Trophoblast cell (in vitro differentiated cells and primary cell): ENCODE measurements around the gene GLB1L3.

Experiments
- DNase-seq, 2 donors: peaks; one replicate each; pipeline ENCODE4 v3.0.0-alpha.2; 2016
- H2AFZ ChIP-seq: 2 replicates; pipeline ENCODE4 v1.6.1; 2013; ENCODE audit warnings: low read length, moderate library complexity, mild to moderate bottlenecking; ENCODE audit not compliant: insufficient read depth, poor library complexity
- H2AK5ac ChIP-seq: 2 replicates; pipeline ENCODE4 v1.6.1; 2013; ENCODE audit warnings: mild to moderate bottlenecking, low read length
- H2BK120ac ChIP-seq: 2 replicates; pipeline ENCODE4 v1.6.1; 2013; ENCODE audit warnings: low read length, mild to moderate bottlenecking, moderate library complexity; ENCODE audit not compliant: insufficient read depth, poor library complexity
- H2BK12ac ChIP-seq: 2 replicates; pipeline ENCODE4 v1.6.1; 2013; ENCODE audit warnings: mild to moderate bottlenecking, low read length, moderate library complexity
- H2BK5ac ChIP-seq: 2 replicates; pipeline ENCODE4 v1.6.1; 2013; ENCODE audit warnings: low read length, low read depth, moderate library complexity, mild to moderate bottlenecking; ENCODE audit not compliant: poor library complexity
- H3K14ac ChIP-seq: 2 replicates; pipeline ENCODE4 v1.6.1; 2013; ENCODE audit warnings: mild to moderate bottlenecking, low read length
- H3K18ac ChIP-seq: 2 replicates; pipeline ENCODE4 v1.6.1; 2013; ENCODE audit warnings: mild to moderate bottlenecking, low read length
- H3K23ac ChIP-seq: 2 replicates; pipeline ENCODE4 v1.6.1; 2013; ENCODE audit warnings: low read length
- H3K27ac ChIP-seq: 2 replicates; pipeline ENCODE4 v1.5.1; 2013; ENCODE audit warnings: low read depth, mild to moderate bottlenecking, inconsistent platforms, low read length, moderate library complexity
- H3K27me3 ChIP-seq: 2 replicates; pipeline ENCODE4 v1.6.1; 2013; ENCODE audit warnings: inconsistent platforms, mild to moderate bottlenecking, low read length, moderate library complexity; ENCODE audit not compliant: insufficient read depth
- H3K36me3 ChIP-seq, 2 experiments: 1 replicate in 1 of 2; 2 replicates in 1 of 2; pipeline ENCODE4 v1.6.1; 2013; ENCODE audit warnings: low read length in 2 of 2, mild to moderate bottlenecking in 2 of 2, moderate library complexity in 1 of 2; ENCODE audit not compliant: insufficient read depth in 2 of 2, control insufficient read depth in 1 of 2
- H3K4ac ChIP-seq: 2 replicates; pipeline ENCODE4 v1.6.1; 2013; ENCODE audit warnings: low read depth, mild to moderate bottlenecking, low read length, moderate library complexity
- H3K4me1 ChIP-seq, 2 experiments: 1 replicate in 1 of 2; 2 replicates in 1 of 2; pipeline ENCODE4 v1.6.1; 2013; ENCODE audit warnings: low read length in 2 of 2, mild to moderate bottlenecking in 2 of 2, moderate library complexity in 1 of 2; ENCODE audit not compliant: insufficient read depth in 2 of 2, control insufficient read depth in 1 of 2
- H3K4me2 ChIP-seq: 2 replicates; pipeline ENCODE4 v1.6.1; 2013; ENCODE audit warnings: inconsistent platforms, mild to moderate bottlenecking, low read length, moderate library complexity
- H3K4me3 ChIP-seq: 2 replicates; pipeline ENCODE4 v1.5.1; 2013; ENCODE audit warnings: mild to moderate bottlenecking, low read depth, low read length, inconsistent platforms
- H3K79me1 ChIP-seq: one replicate; pipeline ENCODE4 v1.6.1; 2013; ENCODE audit warnings: low read length
- H3K79me2 ChIP-seq: 2 replicates; pipeline ENCODE4 v1.6.1; 2013; ENCODE audit warnings: low read length, mild to moderate bottlenecking; ENCODE audit not compliant: control insufficient read depth, insufficient read depth, poor library complexity
- H3K9ac ChIP-seq: 2 replicates; pipeline ENCODE4 v1.6.1; 2013; ENCODE audit warnings: mild to moderate bottlenecking, low read length
- H3K9me3 ChIP-seq: 2 replicates; pipeline ENCODE4 v1.6.1; 2013; ENCODE audit warnings: low read depth, mild to moderate bottlenecking, control low read depth, inconsistent platforms, low read length; ENCODE audit not compliant: insufficient read depth
- H4K12ac ChIP-seq: 2 replicates; pipeline ENCODE4 v1.6.1; 2013; ENCODE audit warnings: low read depth, mild to moderate bottlenecking, low read length, moderate library complexity
- H4K8ac ChIP-seq: 2 replicates; pipeline ENCODE4 v1.6.1; 2013; ENCODE audit warnings: low read depth, mild to moderate bottlenecking, low read length, moderate library complexity
- H4K91ac ChIP-seq: one replicate; pipeline ENCODE4 v1.6.1; 2013; ENCODE audit warnings: low read depth, mild to moderate bottlenecking, low read length, moderate library complexity
- WGBS: extraction: QIAGEN DNeasy Blood & Tissue Kit; methylation state at CpG from one replicate; pipeline ENCODE4 v1.1.7; 2013; ENCODE audit warnings: missing lambda C conversion rate; ENCODE audit not compliant: insufficient read length, insufficient coverage; ENCODE audit errors: extremely low coverage; 5-methylcytosine and 5-hydroxymethylcytosine counted together

Gene GLB1L3

DNA sequence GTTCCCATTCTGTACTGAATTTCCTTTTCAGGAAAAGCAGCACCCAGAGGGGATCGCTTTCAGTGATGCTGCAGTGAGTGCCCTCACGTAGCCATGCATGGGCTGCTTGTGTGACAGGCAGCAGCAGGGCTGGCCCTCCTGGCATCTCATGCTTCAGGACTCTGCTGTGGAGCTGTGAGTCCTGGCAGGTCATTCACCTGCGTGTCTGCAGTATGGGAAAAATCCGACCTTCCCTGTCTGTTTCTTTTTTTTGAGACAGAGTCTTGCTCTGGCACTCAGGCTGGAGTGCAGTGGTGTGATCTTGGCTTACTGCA, 69.0 kb downstream of the GLB1L3 start:
- H3K36me3 ChIP-seq, result no peaks in the 10 kb centered on the region
- H2AK5ac ChIP-seq, result no peak overlapping the region
- no peak overlapping the region for H3K23ac ChIP-seq
- H2BK120ac ChIP-seq, result no peak overlapping the region
- no peak overlapping the region for H3K14ac ChIP-seq
- H3K27ac ChIP-seq, result no peak overlapping the region
- H3K27me3 ChIP-seq, result no peaks in the 10 kb centered on the region
- H3K18ac ChIP-seq, result no peak overlapping the region
- H3K79me2 ChIP-seq, result no peaks in the 10 kb centered on the region
- no peaks in the 10 kb centered on the region for H3K79me1 ChIP-seq
- H3K4me3 ChIP-seq, result no peak overlapping the region
- H3K9ac ChIP-seq, result no peak overlapping the region
- H3K4me1 ChIP-seq, result no peaks in the 10 kb centered on the region
- no peak overlapping the region for H2BK12ac ChIP-seq
- no peak overlapping the region for H3K4me2 ChIP-seq
- no peak overlapping the region for H4K91ac ChIP-seq
- H4K8ac ChIP-seq, result no peak overlapping the region
- H3K9me3 ChIP-seq, result peaks cover 3% of the 10 kb centered on the region
- H2BK5ac ChIP-seq, result no peak overlapping the region
- H4K12ac ChIP-seq, result no peak overlapping the region
- no peak overlapping the region for H2AFZ ChIP-seq
- H3K4ac ChIP-seq, result no peak overlapping the region
- peak in 1 of 2 donors; percentile 46 for DNase-seq
- no CpG with 5 or more reads among the region's 4 CpGs for WGBS

DNA sequence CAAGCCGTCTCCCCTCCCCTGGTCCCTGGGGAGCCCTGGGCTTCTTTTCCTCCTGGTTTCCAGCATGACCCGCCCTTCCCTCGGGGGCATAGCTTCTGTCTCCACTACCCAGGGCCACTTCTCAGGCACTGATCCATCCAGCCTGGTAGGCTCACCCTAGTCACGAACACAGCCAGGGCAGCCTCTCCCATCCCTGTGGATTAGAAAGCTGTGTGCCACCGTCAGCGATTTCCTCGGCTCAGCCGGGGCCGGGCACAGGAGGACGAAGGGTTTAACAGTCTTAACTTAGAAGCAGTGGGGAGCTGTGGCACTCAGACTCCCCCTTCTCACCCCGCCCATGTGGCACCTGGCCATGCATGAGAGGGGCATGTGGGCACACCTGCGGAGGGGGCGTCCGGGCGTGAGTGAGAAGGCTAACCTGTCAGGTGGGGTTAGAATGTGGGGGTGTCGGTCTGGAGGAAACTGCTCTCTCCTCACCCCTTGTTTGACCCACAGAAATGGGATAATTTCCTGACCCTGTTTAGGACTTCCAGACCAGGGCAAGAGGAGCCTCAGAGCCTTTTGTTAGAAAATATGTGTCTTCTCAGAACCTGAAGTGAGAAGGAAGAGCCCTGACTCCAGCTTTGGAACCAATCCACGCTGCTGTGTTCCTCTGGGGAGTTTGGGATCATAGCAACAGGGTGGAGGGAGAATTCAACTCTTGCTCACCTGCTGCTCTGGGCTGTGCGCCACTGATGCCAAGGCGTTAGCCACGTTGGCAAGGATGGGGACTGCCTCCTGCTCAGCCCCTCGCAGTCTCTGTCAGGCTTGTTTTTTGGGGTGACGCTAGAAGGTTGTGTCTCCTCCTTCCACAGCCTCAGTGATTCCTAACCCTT, 70.2 kb downstream of the GLB1L3 start:
- DNase-seq, result peak; percentile 42 to 73
- Histone ChIP-seq H3K4ac (no peak overlapping the region), H3K23ac (no peak overlapping the region), H2BK120ac (no peak overlapping the region), H3K18ac (no peak overlapping the region), H3K27me3 (no peaks in the 10 kb centered on the region), H3K14ac (no peak overlapping the region), H3K36me3 (no peaks in the 10 kb centered on the region), H3K79me1 (no peaks in the 10 kb centered on the region), H3K9me3 (peaks cover 3% of the 10 kb centered on the region), H3K79me2 (no peaks in the 10 kb centered on the region), H3K4me1 (no peaks in the 10 kb centered on the region), H2BK5ac (no peak overlapping the region), H3K4me3 (no peak overlapping the region), H2AK5ac (no peak overlapping the region), H4K91ac (no peak overlapping the region), H3K4me2 (no peak overlapping the region), H4K12ac (no peak overlapping the region), H4K8ac (no peak overlapping the region), H3K9ac (no peak overlapping the region), H2AFZ (no peak overlapping the region), H2BK12ac (no peak overlapping the region), H3K27ac (no peak overlapping the region)
- no CpG with 5 or more reads among the region's 22 CpGs for WGBS

GRCh38 chr11:134346976-134347350, 70.8 kb downstream of the GLB1L3 start:
- H3K27me3 ChIP-seq, result no peaks in the 10 kb centered on the region

GRCh38 chr11:134347441-134347840, 71.3 kb downstream of the GLB1L3 start:
- H3K79me1 ChIP-seq, result no peaks in the 10 kb centered on the region
- H3K9ac ChIP-seq, result no peak overlapping the region
- H3K4me2 ChIP-seq, result no peak overlapping the region
- H2AK5ac ChIP-seq, result no peak overlapping the region
- H2BK5ac ChIP-seq, result no peak overlapping the region
- H2AFZ ChIP-seq, result no peak overlapping the region
- H4K91ac ChIP-seq, result no peak overlapping the region
- no peak overlapping the region for H4K12ac ChIP-seq
- no peak overlapping the region for H4K8ac ChIP-seq
- H2BK12ac ChIP-seq, result no peak overlapping the region
- no peaks in the 10 kb centered on the region for H3K36me3 ChIP-seq
- no peaks in the 10 kb centered on the region for H3K79me2 ChIP-seq
- H3K23ac ChIP-seq, result no peak overlapping the region
- no peak overlapping the region for H3K14ac ChIP-seq
- no peaks in the 10 kb centered on the region for H3K27me3 ChIP-seq
- WGBS, result no CpG with 5 or more reads among the region's 10 CpGs
- H3K4me1 ChIP-seq, result no peaks in the 10 kb centered on the region
- peaks cover 3% of the 10 kb centered on the region for H3K9me3 ChIP-seq
- DNase-seq, result no peak
- H2BK120ac ChIP-seq, result no peak overlapping the region
- H3K18ac ChIP-seq, result no peak overlapping the region
- H3K27ac ChIP-seq, result no peak overlapping the region
- no peak overlapping the region for H3K4ac ChIP-seq
- no peak overlapping the region for H3K4me3 ChIP-seq

More at GRCh38 chr11:134346976-134347350, 70.8 kb downstream of the GLB1L3 start:
- Histone ChIP-seq H3K14ac (no peak overlapping the region), H3K79me2 (no peaks in the 10 kb centered on the region), H3K18ac (no peak overlapping the region), H3K4me1 (no peaks in the 10 kb centered on the region), H4K12ac (no peak overlapping the region), H3K4me2 (no peak overlapping the region), H4K91ac (no peak overlapping the region), H3K23ac (no peak overlapping the region), H2AK5ac (no peak overlapping the region), H3K36me3 (no peaks in the 10 kb centered on the region), H3K4me3 (no peak overlapping the region), H2BK120ac (no peak overlapping the region), H3K27ac (no peak overlapping the region), H3K9me3 (peaks cover 3% of the 10 kb centered on the region), H4K8ac (no peak overlapping the region), H2BK5ac (no peak overlapping the region), H2AFZ (no peak overlapping the region), H3K4ac (no peak overlapping the region), H2BK12ac (no peak overlapping the region), H3K79me1 (no peaks in the 10 kb centered on the region), H3K9ac (no peak overlapping the region)
- no CpG with 5 or more reads among the region's 5 CpGs for WGBS
- DNase-seq, result no peak
